Ammon's horn (tissue), 1 donor: ENCODE measurements around the gene A4GNT.
"Not testable (repeated sequence)": the region's sequence is repeated elsewhere in the genome, so short reads cannot be mapped to it uniquely, and the experiment has no call there.

ENCODE experiments used
- DNase-seq: peaks from one replicate; pipeline ENCODE4 v3.0.0-alpha.2; 2016; ENCODE audit warnings: low spot score

Gene A4GNT

DNA sequence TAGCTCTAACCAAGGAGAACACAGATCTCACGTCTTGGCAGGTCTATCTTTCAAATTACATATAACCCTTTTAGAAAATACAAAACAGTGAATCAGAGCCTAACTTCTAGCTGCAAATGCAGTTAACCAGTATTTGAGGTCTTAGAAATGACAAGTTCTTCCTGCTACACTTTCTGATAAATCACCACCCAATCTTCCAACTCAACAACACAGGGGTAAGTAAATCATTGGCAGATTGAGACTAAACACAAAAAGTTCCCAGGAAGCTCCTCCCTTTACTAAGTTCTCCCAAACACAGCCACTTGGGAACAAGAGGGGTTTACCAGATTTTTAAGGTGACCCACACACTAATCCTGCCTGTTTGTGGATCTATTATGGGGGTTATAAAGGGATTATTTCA is at the start of gene A4GNT:
TSS of gene A4GNT (minus strand) at position 152 of the 400 bp plus-strand sequence. CDS start 1,134 bp downstream, outside the sequence.
- no peak for DNase-seq

DNA sequence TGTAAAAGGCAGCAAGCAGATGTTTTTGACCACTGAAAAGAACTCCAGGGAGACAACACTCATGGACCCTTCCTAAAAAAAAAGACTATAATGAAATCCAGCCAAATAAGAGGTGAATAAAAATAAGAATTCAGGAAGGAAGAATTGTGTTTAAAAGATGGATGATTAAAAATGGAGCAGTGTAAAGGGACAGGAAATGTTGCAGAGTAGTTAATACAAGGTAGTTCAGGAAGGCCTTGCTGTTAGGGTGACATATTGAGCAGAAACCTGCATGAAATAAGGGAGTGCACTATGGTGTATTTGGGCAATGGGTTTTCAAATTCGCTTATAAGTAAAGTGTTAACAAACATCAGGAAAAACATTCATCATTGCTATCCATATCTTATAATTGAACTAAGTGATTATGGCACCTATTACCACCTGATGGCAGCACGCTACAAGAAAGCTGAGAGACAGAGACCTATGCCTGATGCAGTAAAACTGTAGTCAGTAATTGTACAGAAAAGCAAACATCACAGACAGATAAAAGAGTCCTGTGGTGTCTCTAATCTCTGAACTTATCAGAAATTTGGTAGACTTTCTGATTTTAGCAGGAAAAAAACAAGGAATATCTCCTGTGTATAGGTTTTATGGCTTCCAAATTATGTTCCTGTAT is 48.3 kb upstream of the A4GNT start:
- DNase-seq: peak; percentile 71

DNA sequence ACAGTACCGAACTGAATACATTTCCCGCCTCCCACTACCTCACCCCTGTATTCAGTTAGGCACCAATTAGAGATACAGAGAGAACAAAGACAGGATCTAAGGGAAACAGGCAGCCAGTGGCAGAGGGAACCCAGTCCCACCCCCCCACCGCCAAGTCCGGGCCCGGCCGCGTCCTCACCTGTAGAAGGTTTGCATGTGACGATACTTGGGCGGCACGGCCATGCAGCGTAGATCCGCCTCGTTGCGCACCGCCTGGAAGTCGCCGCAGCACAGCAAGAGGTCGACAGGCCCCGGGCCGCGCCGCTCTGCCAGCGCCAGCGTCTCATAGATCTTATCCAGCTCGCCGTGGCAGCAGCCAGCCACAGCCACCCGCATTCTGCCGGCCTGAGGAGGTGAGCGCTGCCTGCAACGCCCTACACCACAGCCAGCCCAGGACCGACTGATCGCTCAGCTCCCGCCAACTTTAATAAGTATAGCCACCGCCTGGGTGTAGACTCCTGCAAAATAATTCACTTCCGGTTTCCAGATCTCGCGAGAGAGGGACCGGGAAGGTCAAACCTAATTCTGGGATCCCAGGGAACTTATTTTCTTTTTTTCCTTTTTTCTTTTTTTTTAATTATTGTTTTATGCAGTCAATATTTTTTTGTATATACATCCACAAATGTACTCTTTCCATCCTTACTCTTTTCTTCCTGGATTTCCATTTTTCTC is 42.4 kb upstream of the A4GNT start, which contains the start of gene DBR1:
TSS of gene DBR1 (minus strand) at position 501 of the 711 bp plus-strand sequence. CDS start at position 375, 126 bp downstream.
- peak; percentile 64 for DNase-seq

DNA sequence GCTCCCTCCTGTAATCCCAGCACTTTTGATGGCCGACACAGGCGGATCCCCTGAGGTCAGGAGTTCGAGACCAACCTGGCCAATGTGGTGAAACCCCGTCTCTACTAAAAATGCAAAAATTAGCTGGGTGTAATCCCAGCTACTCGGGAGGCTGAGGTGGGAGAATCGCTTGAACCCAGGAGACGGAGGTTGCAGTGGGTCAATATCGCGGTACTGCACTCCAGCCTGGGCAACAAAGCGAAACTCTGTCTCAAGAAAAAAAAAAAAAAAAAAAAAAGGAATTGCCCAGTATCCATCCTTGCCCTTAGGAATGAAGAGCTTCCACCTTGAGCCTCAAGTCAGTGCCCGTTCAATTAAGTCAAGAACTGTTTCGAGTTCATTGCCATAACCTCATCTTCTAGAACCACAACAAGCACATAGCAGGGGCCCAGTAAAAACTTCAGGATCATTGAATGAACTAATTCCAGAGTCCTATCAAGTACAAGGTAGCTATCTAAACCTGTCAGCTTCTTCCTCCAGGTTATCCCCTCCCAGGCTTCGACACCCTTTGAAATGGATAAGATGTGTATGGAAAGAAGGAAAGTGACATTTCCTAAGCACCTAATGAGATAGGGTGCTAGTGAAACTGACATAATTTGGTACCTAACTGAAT is 41.7 kb upstream of the A4GNT start:
- DNase-seq: no peak

DNA sequence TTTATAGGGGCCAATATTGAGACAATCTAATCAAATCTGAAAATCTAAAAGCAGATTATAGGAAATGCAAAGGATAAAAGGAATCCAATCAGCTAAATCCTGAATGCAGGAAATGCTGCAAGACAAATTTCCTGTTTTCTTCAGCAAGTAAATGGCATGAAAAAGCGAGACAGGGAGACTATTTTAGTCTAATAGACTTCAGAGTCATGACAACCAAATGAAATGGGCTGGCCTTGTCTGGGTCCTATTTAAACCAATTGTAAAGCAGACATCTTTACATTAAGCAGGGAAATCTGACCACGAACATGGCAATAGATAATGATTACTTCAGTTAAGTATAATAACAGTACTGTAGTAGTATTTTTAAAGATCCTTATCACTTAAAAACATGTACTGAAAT is 40.4 kb upstream of the A4GNT start:
- no peak for DNase-seq

DNA sequence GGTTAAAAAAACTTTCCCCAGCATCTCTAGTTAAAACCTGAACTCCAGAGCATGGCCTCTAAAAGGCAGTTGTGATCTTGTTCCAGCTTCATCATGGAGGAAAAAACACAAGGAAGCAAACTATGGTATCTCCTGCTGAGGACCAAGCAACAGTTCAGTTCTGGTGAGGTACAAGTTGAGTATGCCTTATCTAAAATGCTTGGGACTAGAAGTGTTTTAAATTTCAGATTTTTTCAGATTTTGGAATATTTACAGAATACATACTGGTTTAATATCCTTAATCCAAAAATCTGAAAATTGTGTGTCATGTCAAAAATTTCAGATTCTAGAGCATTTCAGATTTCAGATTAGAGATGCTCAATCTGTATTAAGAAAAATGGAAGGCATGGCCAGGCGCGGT is 32.9 kb upstream of the A4GNT start:
- no peak for DNase-seq

DNA sequence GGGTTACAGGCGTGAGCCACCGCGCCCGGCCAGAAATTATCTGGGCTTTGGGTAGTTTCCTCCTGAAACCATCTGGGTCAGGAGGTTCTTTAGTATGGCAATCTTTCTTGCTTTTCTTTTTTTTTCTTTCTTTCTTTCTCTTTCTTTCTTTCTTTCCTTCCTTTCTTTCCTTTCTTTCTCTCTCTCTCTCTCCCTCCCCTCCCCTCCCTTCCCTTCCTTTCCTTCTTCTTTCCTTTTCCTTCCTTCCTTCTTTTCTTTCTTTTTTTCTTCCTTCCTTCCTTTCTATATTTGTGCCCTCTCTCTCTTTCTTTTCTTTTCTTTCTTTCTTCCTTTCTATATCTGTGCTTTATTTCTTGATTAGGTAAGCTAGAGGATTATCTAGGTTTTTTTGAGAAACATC is 25.6 kb upstream of the A4GNT start:
- no peak for DNase-seq

DNA sequence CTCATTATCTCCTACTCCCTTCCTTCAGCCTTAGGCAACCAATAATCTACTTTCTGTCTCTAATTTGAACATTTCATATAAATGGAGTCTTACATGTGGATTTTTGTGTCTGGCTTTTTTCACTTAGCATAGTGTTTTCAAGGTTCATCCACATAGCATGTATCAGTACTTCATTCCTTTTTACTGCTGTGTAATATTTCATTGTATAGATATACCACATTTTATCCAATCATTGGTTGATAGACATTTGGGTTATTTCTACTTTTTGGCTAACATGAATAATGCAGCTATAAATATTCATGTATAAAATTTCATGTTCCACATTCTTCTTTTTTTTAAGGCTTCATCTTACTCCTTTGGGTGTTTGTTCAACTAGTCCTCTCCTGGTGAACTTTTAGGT is 22.3 kb upstream of the A4GNT start:
- DNase-seq: no peak

DNA sequence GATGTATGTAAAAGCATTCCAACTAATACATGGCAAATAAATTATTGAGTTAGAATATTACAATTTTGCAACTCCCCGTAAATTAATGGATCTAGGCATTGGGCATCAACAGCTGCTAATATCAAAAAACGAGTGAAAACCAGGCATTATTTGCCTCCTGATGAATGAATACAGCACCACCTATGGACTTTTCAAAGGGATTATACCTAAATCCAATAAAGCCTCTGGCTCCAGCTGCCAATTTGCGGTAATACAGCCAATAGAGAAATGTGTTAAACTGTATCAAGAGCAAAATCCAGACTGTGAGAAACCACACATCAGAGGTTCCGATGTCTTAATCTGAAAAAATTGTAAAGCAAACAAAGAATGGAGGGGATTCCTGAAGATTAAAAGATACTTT is 16.3 kb upstream of the A4GNT start:
- no peak for DNase-seq

DNA sequence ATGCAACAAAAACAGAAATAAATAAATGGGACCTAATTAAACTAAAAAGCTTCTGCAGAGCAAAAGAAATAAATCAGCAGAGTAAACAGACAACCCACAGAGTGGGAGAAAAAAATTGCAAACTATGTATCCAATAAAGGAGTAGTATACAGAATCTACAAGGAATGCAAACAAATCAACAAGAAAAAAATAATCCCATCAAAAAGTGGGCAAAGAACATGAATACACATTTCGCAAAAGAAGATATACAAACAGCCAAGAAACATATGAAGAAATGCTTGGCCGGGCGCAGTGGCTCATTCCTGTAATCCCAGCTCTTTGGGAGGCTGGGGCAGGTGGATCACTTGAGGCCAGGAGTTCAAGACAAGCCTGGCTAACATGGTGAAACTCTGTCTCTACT is 10.0 kb upstream of the A4GNT start:
- not testable (repeated sequence) for DNase-seq

DNA sequence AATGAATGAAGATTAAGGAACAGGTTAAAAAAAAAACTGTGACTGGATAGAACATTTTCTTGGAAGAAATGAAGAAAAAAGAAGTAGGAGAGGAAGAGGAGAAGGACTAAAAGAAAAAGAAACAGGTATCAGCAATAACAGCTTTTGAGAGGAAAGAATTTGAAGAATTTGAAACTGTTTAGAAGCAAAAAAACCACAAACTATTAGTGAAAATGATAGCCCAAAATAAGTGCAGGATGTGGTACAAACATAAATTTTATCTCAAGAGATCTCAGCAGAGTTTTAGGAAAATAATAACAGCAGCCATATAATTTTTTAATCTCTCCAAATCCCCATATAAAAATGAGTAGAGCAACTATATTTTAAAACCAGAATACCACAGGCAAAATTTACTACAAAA is 8.8 kb upstream of the A4GNT start:
- DNase-seq: no peak

DNA sequence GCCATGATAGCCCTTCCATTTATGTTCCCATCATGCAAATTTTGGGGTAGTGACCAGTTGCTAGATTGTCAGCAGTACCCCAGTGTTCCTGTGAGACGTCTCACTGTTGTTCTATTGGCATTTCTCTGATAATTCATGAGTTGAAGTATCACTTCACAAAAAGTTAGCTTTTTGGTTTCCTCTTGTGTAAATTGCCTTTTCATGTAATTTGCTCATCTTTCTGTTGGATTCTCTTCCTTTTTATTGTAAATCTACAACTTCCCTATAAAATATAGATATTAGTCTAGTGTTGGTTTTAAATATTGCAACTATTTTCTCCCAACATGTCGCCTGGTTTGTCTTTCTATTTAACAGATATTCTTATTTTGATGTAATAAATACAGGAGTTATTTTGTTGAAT is 7.5 kb upstream of the A4GNT start:
- DNase-seq: no peak

DNA sequence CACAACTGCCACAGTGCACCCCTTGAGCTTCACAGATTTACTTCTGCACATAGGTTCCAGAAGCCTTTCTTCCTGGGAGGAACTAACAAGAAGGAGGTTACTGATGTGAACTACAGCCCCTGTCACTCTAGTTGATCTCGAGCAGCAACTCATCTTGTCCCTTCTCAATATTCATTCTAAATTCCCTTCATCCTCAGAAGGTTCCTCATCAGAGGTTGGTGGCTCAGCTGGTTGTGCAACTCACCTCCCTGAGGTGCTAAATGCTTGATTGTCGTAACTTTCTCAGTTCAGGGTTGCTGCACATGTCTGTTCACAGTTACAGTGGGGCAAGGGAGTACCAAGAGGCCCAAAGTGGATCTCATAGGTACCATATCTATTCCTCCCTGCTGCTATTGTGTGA is 5.7 kb upstream of the A4GNT start:
- no peak for DNase-seq

DNA sequence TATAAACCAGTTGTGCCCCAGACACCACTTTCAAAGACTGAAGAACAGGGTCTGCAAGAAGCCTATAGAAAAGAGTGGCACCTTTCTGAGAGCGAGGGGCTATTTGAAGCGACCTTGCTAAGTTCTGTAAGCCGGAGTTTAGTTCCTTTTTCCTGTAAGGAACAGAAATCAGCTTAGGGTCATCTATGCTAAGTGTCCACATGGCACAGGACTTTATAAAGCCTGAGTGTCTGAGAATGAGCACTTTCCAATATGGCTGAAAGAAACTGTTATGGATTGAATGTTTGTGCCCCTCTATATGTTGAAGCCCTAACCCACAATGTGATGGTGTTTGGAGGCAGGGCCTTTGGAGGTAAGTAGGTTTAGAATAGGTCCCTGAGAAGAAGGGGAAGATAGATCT is 4.0 kb upstream of the A4GNT start:
- DNase-seq: no peak

DNA sequence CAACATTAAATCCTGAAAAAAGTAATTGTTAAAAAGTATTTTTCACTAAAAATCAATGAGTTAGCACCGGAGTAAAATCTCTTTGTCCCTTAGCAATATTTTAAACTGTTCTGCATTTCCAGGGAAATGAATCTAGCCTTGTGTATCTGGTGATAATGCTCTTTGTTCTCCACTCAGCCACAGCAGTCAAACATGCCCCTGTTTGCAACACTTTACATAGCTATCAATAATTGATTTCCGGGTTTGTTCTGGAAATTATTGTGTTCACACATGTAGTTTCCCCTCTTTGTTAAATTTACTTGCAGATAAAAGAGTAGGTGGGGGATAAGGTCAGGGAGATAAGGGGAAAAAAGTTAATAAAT is 3.6 kb upstream of the A4GNT start:
- no peak for DNase-seq

DNA sequence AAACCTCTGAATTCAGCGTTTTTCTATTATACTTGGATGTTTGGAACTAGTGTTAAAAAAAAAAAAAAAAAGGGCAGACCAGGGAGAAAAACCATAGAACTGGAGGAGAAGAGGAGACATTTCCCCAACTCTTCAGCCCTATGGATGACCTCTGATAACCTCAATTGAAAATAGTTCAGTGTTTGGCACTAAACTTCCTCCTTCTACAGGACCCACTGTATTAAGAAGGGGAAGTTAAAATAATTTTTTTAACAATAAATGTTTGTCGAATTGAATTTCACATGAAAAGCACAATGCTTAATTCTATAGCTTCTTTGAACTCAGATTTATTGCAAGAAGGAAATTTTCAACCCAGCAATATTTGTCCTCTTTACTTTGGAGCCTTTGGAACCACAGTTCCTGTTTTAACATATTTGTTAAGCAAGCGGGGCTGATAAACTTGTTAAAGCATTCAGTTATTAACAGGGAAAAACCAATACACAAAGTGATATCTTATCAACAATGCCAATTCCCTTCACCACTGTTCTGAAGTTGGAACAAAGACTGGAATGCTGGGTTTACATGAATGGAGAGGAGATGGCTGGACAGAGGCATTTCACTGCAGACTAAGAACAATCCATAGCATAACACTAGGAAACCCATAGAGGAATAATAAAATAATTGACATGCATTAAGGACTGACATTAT is 3.1 kb upstream of the A4GNT start:
- DNase-seq: no peak

DNA sequence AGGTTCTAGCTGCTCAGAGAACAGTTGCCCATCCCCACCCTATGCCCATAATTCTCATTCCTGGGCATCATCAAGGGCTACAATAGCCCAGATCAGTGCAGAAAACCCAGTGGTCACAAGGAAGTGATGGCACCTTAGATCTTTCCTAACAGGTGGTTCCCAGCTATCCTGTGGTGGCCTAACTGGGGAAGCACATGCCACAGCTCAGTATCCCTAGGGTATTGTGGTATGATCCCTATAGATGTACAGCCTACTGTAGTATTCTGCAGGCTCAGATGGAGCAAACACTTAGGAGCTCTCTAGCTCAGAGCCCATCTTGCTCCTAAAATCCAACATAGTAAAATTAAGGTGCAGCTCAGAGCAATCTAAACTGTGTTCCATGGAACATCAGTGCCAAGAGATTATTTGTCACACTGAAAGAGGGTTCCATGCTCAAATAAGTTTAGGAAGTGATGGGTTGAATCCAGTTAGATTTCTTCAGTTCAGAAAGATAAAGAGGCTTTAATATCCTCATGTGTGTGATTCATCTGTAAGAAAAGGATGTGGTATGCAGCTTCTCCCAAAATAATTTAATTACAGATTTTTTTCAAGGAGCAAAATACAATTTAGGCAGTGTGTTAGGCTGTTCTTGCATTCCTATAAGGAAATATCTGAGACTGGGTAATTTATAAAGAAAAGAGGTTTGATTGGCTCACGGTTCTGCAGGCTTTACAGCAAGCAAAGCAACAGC is 4.4 kb downstream of the A4GNT start:
- DNase-seq: no peak

DNA sequence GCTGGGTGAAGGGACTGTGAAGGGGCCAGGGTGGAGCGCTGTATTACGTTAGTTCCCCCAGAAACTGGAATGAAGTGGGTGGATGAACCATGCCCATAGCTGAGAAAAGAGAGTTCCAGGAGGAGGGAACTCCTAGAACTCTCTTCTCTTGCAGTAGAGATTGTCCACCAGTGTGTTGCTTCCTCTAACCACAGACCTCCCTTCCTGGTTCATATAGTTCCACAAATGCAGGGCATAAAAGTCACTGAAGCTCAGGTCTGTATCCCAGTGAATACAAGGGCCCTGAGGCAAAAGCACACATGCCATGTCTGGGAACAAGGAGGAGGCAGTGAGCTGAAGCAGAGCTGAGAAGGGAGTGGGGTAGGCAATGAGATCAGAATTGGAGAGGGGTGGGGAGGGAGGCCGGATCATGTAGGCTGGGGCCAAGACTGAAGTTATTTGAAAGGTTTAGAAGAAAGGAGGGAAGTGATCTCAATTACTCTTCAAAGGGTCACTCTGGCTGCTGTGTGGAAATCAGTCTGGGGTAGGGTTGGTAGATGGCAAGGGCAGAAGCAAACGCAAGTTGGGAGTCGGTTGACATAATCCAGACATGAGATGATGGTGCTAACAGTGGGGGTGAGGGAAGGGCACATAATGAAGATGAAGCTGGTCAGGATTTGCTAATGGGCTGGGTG is 6.5 kb downstream of the A4GNT start:
- DNase-seq: peak; percentile 47

DNA sequence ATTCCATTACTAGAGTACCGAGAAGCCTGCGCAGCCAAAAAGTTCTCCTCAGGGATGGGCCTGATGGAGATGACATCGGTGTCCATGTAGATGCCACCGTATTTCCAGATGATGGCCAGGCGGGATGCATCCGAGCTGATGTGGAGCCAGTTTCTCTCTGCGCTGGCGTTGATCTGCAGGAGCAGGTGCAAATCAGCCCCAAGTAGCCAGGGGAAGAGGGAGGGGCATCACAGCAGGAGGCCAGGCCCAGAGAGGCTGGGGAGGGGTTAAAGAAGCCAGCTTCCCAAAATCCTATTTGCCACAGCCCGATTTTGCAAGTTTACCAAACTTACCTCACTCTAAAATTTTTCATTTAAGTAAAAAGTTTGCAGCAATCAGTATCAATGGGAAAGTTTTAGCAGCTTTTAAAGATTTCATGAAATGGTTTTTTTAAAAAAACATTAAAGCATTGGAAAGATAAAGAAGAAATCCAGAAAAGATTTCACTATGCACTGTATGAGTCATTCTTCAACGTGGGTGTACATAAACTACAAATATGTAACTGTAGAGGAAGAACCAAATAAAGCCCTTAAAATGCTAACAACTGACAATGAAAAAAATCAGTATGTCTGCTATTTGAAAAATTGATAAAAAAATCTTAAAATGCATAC is 7.4 kb downstream of the A4GNT start:
- DNase-seq: no peak

DNA sequence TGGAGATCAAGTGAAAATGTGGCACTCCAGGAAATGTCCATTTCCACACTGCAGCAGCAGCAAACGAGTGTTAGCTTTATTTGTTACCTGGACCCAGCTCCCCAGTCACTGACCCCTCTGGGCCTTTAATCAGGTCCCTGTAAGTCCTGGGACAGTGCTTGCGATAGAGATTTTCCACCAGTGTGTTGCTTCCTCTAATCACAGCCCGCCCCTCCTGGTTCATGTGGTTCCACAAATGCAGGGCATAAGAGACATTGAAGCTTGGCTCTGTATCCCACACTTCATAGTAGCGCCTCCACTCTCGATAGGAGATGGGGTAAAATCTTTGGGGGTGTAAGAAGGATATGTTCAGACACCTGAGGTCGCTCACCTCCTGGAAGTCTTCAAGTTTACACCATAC is 8.0 kb downstream of the A4GNT start:
- no peak for DNase-seq

DNA sequence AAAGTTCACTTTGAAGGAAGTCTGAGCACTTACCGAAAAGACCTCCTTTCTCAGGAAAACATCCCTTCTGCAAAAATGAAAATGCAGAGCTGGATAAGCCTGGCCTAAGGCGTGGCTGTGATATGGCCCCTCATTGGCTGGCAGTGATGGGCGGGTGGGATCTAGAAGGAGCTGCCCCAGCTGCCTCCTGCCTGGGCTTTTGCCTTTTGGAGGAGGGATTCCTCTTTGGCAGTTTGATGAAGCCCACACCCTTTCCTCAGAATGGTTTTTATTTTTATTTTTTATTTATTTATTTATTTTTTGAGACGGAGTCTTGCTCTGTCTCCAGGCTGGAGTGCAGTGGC is 12.8 kb downstream of the A4GNT start:
- no peak for DNase-seq
